ENCODE data around the gene DPP7. TPM values are rescaled to one million over a fixed set of nuclear protein-coding genes. Genes with fewer than 3 reads are reported as not detected.
"Not testable (repeated sequence)": the region's sequence is repeated elsewhere in the genome, so short reads cannot be mapped to it uniquely, and the experiment has no call there.

The DPP7 gene
- total RNA-seq, 1 donor from 2014 or later = 125 TPM

DNA sequence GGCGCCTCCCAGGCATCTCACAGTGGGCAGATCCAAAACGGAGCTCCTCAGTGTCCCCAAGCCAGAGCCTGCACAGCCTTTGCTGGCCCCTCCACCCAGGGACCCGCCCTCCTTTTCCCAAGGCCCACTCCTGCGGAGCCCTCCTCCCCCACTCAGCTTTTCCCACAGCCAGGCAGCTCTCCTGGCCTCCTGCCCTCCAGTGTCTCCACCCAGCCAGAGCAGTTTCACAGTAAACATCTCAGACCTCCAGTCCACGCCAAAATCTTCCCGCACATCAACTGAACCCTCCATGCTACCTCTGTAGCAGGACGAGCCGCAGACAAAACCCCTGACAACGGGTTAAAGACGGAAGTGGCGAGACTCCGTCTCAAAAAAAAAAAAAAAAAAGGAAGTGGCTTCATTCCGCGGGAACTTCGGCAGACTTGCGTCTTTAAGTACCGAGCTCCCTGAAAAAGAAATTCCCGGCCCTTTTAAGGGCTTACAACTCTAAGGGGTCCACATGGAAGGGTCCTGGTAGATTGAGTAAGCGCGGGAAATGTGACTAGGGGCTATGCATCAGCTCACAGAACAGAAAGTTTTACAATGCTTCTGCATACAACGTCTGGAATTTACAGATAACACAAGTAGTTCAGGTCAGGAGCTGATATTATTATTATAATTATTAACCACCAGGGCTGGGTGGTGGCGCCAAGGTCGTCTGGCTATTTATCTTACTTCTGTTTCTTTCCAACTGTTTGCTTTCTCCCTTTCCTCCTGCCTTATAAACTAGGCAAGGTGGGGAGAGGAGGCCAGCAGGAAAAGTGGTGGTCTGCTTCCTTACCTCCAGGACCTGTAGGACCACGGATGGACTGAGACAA lies 13.0 kb upstream of the DPP7 start:
- H3K4me3 ChIP-seq (ENCODE audit: low read depth, low read length) = no peak overlapping the region
- TF ChIP-seq, protein P1, sequence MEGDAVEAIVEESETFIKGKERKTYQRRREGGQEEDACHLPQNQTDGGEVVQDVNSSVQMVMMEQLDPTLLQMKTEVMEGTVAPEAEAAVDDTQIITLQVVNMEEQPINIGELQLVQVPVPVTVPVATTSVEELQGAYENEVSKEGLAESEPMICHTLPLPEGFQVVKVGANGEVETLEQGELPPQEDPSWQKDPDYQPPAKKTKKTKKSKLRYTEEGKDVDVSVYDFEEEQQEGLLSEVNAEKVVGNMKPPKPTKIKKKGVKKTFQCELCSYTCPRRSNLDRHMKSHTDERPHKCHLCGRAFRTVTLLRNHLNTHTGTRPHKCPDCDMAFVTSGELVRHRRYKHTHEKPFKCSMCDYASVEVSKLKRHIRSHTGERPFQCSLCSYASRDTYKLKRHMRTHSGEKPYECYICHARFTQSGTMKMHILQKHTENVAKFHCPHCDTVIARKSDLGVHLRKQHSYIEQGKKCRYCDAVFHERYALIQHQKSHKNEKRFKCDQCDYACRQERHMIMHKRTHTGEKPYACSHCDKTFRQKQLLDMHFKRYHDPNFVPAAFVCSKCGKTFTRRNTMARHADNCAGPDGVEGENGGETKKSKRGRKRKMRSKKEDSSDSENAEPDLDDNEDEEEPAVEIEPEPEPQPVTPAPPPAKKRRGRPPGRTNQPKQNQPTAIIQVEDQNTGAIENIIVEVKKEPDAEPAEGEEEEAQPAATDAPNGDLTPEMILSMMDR (conservative IDR thresholded peaks at IDR 0.05; ENCODE audit: low read depth, low read length) = no peak
- DNase-seq (ENCODE audit: low read depth) = no peak

DNA sequence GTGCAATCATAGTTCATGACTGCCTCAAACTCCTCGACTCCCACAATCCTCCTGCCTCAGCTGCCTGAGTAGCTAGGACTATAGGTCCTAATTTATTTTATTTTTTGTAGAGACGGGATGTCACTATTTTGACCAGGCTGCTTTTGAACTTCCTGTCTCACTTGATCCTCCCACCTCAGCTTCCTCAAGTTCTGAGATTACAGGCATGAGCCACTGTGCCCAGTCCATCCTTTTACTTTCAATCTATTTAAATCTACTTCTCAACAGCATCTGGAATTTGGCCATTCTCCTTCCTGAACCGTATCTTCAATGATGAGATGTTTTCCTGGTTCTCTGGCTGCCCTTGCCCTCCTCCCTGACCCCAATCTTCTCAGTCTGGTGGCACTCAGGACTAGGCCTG lies 12.3 kb upstream of the DPP7 start:
- no peak for DNase-seq (ENCODE audit: low read depth)
- TF ChIP-seq, protein P1 (conservative IDR thresholded peaks at IDR 0.05; ENCODE audit: low read depth, low read length) = no peak
- H3K4me3 ChIP-seq (ENCODE audit: low read depth, low read length) = no peak overlapping the region

DNA sequence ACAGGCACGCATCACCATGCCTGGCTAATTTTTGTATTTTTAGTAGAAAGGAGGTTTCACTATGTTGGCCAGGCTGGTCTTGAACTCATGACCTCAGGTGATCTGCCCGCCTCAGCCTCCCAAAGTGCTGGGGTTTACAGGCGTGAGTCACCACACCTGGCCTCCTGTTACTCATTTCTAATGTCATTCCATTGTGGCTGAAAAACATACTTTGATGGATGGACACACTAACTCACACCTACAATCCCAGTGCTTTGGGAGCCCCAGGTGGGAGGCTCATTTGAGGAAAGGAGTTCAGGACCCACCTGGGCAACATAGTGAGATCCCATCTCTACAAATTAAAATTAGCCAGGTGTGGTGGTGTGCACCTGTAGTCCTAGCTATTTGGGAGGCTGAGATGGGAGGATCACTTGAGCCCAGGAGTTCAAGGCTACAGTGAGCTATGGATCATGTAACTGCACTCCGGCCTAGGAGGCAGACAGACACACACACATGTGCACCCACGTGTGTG lies 9.5 kb upstream of the DPP7 start:
- not testable (repeated sequence) for DNase-seq (ENCODE audit: low read depth); H3K4me3 ChIP-seq (ENCODE audit: low read depth, low read length)

DNA sequence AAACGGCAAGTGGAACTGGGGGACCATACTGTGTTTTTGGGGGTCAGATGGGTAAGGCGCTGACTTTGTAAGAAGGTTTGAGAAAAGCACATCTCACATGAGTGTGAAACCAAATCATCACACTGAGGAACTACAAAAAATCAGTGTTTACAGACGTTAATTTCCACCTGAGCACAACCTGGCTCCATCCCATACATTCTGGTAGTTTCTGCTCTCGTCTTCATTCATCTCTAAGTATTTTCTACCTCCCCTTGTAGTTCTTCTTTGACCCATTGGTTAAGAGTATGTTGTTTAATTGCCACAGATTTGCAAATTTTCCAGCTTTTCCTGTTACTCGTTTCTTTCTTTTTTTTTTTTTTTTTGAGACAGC lies 8.9 kb upstream of the DPP7 start:
- no peak overlapping the region for H3K4me3 ChIP-seq (ENCODE audit: low read depth, low read length)
- TF ChIP-seq, protein P1 (conservative IDR thresholded peaks at IDR 0.05; ENCODE audit: low read depth, low read length) = no peak
- DNase-seq (ENCODE audit: low read depth) = no peak

DNA sequence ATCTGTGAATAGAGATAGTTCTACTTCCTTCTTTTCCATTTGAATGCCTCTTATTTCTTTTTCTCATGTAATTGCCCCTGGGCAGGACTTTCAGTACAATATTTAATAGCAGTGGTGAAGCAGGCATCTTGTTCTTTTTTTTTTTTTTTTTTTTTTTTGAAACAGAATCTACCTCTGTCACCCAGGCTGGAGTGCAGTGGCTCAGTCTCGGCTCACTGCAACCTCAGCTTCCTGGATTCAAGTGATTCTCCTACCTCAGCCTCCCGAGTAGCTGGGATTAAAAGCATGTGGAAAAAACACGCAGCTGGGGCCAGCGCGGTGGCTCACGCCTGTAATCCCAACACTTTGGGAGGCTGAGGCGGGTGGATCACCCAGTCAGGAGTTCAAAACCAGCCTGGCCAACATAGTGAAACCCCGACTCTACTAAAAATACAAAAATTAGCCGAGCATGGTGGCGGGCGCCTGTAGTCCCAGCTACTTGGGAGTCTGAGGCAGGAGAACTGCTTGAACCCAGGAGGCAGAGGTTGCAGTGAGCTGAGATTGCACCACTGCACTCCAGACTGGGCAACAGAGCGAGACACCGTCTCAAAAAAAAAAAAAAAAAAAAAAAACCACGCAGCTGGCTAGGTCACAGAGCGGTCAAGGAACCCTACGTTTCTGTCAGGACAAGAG lies 8.4 kb upstream of the DPP7 start:
- not testable (repeated sequence) for H3K4me3 ChIP-seq (ENCODE audit: low read depth, low read length); DNase-seq (ENCODE audit: low read depth)

DNA sequence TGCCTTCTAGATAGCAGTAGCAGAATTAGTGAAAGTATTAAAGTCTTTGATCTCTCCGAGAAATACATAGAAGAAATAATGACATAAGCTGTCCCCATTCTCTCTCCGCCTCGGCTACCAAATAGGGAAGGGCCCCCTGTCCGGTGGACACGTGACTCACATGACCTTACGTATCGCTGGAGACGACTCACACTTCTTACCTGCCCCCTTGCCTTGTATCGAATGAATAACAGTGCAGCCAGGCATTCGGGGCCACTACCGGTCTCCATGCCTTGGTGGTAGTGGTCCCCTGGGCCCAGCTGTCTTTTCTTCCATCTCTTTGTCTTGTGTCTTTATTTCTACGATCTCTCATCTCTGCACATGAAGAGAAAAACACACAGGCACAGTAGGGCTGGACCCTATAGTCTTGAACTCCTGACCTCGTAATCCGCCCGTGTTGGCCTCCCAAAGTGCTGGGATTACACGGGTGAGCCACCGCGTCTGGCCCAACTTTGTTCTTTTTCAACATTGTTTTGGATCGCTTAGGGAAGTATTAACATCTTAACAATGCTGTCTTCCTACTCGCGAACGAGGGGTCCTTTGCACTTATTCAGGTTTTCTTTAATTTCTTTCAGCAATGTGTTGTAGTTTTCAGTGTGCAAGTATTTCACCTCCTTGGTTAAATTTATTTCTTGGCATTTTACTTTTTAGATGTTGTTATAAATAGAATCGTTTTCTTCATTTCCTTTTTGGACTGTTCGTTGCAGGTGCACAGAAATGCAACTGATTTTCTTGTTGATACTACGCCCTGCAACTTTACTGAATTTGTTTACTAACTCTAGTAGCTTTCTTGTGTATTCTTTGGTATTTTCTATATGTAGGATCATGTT lies 7.6 kb upstream of the DPP7 start:
- not testable (repeated sequence) for DNase-seq (ENCODE audit: low read depth); H3K4me3 ChIP-seq (ENCODE audit: low read depth, low read length)

DNA sequence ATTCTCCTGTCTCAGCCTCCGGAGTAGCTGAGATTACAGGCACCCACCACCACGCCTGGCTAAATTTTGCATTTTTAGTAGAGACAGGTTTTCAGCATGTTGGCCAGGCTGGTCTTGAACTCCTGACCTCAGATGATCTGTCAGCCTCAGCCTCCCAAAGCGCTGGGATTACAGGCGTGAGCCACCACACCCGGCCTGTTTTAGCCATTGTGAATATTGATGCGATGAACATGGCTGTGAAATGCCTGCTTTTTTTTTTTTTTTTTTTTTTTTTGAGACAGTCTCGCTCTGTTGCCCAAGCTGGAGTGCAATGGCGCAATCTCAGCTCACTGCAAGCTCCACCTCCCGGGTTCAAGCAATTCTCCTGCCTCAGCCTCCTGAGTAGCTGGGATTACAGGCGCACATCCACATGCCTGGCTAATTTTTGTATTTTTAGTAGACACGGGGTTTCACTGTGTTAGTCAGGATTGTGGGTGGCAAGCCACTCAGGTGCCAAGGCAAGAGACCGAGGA lies 3.6 kb upstream of the DPP7 start:
- H3K4me3 ChIP-seq (ENCODE audit: low read depth, low read length); DNase-seq (ENCODE audit: low read depth): not testable (repeated sequence)

DNA sequence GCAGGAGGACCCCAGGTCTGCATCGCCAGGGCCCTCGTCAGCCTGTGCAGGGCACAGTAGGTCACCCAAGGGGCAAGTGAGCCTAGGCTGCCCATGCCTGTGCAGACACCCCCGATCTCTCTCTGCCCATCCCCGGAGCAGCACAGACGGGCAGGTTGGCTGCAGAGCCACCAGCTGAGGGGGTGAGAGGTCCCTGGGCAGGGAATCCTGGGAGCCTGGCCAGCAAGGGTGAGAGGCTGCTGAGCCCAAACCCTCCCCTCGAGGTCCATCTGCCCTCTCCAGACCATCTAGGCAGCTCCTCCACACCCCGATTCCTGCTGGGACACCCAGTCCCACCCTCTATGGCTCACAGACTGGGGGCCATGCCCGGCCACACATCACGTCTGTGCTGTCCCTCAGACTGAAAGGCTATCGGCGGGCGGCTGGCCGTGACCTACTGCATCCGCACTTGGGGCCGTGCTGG lies 2.8 kb upstream of the DPP7 start:
- no peak overlapping the region for H3K4me3 ChIP-seq (ENCODE audit: low read depth, low read length)
- TF ChIP-seq, protein P1 (conservative IDR thresholded peaks at IDR 0.05; ENCODE audit: low read depth, low read length) = no peak
- DNase-seq (ENCODE audit: low read depth) = no peak
